ENCODE measurements around the gene PLB1.

Gene PLB1

GRCh38 chr2:28495551-28496250 lies at the start of gene PLB1:
PLB1 (plus strand) TSS chr2:28496060; CDS start chr2:28496115, 55 bp downstream.
- no peak for TF ChIP-seq CTCF (conservative IDR thresholded peaks at IDR 0.05; ENCODE audit: low read depth, low read length)
- DNase-seq (ENCODE audit: low read depth), result no peak
- H3K4me3 ChIP-seq (ENCODE audit: low read length), result no peak within 1 kb of the TSS

- no peak overlapping the region for H3K4me3 ChIP-seq (ENCODE audit: low read length)
- DNase-seq (ENCODE audit: low read depth), result no peak
- TF ChIP-seq CTCF (conservative IDR thresholded peaks at IDR 0.05; ENCODE audit: low read depth, low read length), result no peak
These were observed 49.3 kb upstream of the PLB1 start for GRCh38 chr2:28446531-28446930.

- no peak for TF ChIP-seq CTCF (conservative IDR thresholded peaks at IDR 0.05; ENCODE audit: low read depth, low read length)
- no peak overlapping the region for H3K4me3 ChIP-seq (ENCODE audit: low read length)
- no peak for DNase-seq (ENCODE audit: low read depth)
These were observed 48.8 kb upstream of the PLB1 start for GRCh38 chr2:28447086-28447485.

GRCh38 chr2:28447943-28448792 lies 47.7 kb upstream of the PLB1 start:
- H3K4me3 ChIP-seq (ENCODE audit: low read length), result no peak overlapping the region
- no peak for TF ChIP-seq CTCF (conservative IDR thresholded peaks at IDR 0.05; ENCODE audit: low read depth, low read length)
- DNase-seq (ENCODE audit: low read depth), result no peak

- DNase-seq (ENCODE audit: low read depth), result no peak
- no peak for TF ChIP-seq CTCF (conservative IDR thresholded peaks at IDR 0.05; ENCODE audit: low read depth, low read length)
- H3K4me3 ChIP-seq (ENCODE audit: low read length), result no peak overlapping the region
These were observed 47.1 kb upstream of the PLB1 start for GRCh38 chr2:28448793-28449100.

- DNase-seq (ENCODE audit: low read depth), result no peak
- no peak overlapping the region for H3K4me3 ChIP-seq (ENCODE audit: low read length)
- no peak for TF ChIP-seq CTCF (conservative IDR thresholded peaks at IDR 0.05; ENCODE audit: low read depth, low read length)
These were observed 46.8 kb upstream of the PLB1 start for GRCh38 chr2:28449126-28449487.

Measured in retinal pigment epithelial cell (primary cell).